Measurements from ENCODE around the gene SLC35B2.
"Not testable (repeated sequence)": the region's sequence is repeated elsewhere in the genome, so short reads cannot be mapped to it uniquely, and the experiment has no call there.

The SLC35B2 gene

DNA sequence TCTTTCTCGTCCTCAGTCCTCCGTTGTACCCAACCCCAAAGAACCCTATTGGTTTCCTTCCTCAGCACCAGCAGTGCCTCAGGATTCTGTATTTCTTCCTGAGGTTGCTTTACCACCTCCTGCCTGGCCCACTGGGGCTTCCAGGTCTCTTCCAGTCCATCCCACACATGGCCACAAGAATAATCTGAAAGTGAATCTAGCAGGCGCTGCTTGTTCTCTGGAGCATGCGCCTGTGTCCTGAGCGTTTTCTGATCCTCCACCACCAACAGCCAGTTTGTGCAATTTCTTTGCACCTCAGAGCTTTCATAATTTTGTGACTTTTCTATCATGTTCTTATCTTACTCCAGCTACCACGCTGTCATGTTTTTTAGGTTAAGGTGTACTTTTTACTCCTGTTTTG is 22.1 kb downstream of the SLC35B2 start:
- Histone ChIP-seq H3K27ac (ENCODE audit: insufficient read depth in 1 of 2, low read depth in 1 of 2, low read length in 2 of 2, poor library complexity in 1 of 2, severe bottlenecking in 2 of 2) (no peak overlapping the region), H3K4me1 (ENCODE audit: control extremely low read depth in 1 of 4, control insufficient read depth in 4 of 4, insufficient read depth in 4 of 4, low read length in 3 of 4) (peaks cover 0 to 42% (median 40%) of the 10 kb centered on the region in 4 experiments), H3K27me3 (replicated peaks in 2 of 5; ENCODE audit: control insufficient read depth in 4 of 5, insufficient read depth in 5 of 5, low read length in 4 of 5) (no peaks in the 10 kb centered on the region), H3K4me3 (ENCODE audit: control insufficient read depth in 1 of 7, extremely low read depth in 1 of 7, insufficient read depth in 4 of 7, low read depth in 2 of 7, low read length in 6 of 7) (no peak overlapping the region), H3K9me3 (ENCODE audit: control extremely low read depth in 1 of 5, control insufficient read depth in 4 of 5, insufficient read depth in 2 of 5, low read depth in 1 of 5, low read length in 4 of 5) (no peaks in the 10 kb centered on the region), H3K36me3 (ENCODE audit: control insufficient read depth in 4 of 4, insufficient read depth in 4 of 4, low read length in 3 of 4) (peaks cover 2 to 42% (median 13%) of the 10 kb centered on the region in 4 experiments)
- POLR2A ChIA-PET, result no interaction called here
- no peak for DNase-seq
- WGBS (ENCODE audit: insufficient coverage), result 94% methylated on average over 5 of the region's 6 CpGs
- CTCF ChIA-PET, result interaction anchor here (1.0 to 6.3 kb wide), 22 partner anchors 10 to 137 kb away, joined by 3 to 96 read pairs (median 6); partner anchors contain the start of genes HSP90AB1, MYMX and SLC29A1

DNA sequence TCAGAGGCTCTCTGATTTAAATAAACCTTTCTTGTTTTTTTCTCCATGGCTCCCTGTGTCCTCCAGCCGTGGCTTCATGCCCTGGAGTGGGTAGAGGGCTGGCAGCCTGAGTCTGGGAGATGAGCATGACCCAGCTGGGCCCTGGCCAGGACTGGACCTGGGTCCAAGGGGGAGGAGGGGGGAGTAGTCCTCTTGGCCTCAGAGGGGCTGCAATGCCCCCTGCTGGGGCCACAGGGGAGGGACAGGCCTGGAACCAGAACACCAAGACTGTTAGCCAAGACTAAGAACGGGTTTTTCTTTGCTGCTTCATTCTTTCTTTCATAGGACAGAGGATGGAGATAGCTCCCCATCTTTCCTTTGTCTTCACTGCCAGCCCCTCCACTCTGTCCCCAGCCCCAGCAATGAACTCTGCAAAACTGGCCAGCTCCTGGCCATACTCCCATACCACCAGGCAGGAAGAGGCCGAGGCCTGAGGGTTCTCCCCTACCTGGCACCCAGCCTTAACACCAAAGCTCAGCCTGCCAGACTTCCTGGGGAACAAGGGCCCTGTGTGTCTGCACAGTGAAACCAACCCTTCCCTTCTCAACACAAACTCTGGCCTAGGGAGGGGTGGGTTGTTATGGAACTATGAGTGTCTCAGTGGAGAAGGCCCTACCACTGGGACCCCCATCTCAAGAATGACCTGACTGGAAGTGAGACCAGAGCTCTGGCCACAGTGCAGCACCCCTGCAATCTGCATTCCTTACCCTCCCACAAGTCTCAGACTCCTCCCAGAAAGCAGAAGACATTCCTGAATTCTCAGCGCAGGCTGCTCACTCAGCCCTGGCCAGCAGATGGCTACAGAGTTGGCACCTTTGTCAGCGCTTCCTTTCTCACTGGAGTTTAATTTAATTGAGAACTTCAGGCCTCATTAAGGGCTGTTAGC is 23.0 kb downstream of the SLC35B2 start:
- 61% methylated on average over 4 of the region's 5 CpGs for WGBS (ENCODE audit: insufficient coverage)
- Histone ChIP-seq H3K4me1 (ENCODE audit: control extremely low read depth in 1 of 4, control insufficient read depth in 4 of 4, insufficient read depth in 4 of 4, low read length in 3 of 4) (peaks cover 0 to 42% (median 40%) of the 10 kb centered on the region in 4 experiments), H3K27ac (ENCODE audit: insufficient read depth in 1 of 2, low read depth in 1 of 2, low read length in 2 of 2, poor library complexity in 1 of 2, severe bottlenecking in 2 of 2) (no peak overlapping the region), H3K9me3 (ENCODE audit: control extremely low read depth in 1 of 5, control insufficient read depth in 4 of 5, insufficient read depth in 2 of 5, low read depth in 1 of 5, low read length in 4 of 5) (no peaks in the 10 kb centered on the region), H3K4me3 (ENCODE audit: control insufficient read depth in 1 of 7, extremely low read depth in 1 of 7, insufficient read depth in 4 of 7, low read depth in 2 of 7, low read length in 6 of 7) (no peak overlapping the region), H3K27me3 (replicated peaks in 2 of 5; ENCODE audit: control insufficient read depth in 4 of 5, insufficient read depth in 5 of 5, low read length in 4 of 5) (no peaks in the 10 kb centered on the region), H3K36me3 (ENCODE audit: control insufficient read depth in 4 of 4, insufficient read depth in 4 of 4, low read length in 3 of 4) (peaks cover 2 to 51% (median 20%) of the 10 kb centered on the region in 4 experiments)
- ChIA-PET CTCF (interaction anchor here (0.8 to 6.3 kb wide), 29 partner anchors 10 to 143 kb away, joined by 3 to 96 read pairs (median 4); partner anchors contain the start of genes HSP90AB1, MYMX and SLC29A1), POLR2A (interaction anchor here (0.7 to 1.7 kb wide), 4 partner anchors 10 to 30 kb away, joined by 3 to 5 read pairs (median 4); no protein-coding TSS in a partner anchor)
- peak; percentile 50 to 63 (median 62) for DNase-seq

DNA sequence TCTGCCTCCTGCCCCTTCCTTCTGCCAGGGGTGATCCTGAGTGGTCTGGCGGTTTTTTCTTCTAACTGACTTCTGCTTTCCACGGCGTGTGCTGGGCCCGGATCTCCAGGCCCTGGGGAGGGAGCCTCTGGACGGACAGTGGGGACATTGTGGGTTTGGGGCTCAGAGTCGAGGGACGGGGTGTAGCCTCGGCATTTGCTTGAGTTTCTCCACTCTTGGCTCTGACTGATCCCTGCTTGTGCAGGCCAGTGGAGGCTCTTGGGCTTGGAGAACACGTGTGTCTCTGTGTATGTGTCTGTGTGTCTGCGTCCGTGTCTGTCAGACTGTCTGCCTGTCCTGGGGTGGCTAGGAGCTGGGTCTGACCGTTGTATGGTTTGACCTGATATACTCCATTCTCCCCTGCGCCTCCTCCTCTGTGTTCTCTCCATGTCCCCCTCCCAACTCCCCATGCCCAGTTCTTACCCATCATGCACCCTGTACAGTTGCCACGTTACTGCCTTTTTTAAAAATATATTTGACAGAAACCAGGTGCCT is 23.7 kb downstream of the SLC35B2 start:
- no peak overlapping the region for H3K4me3 ChIP-seq (ENCODE audit: control insufficient read depth in 1 of 7, extremely low read depth in 1 of 7, insufficient read depth in 4 of 7, low read depth in 2 of 7, low read length in 6 of 7)
- H3K27me3 ChIP-seq (replicated peaks in 2 of 5; ENCODE audit: control insufficient read depth in 4 of 5, insufficient read depth in 5 of 5, low read length in 4 of 5), result no peaks in the 10 kb centered on the region
- H3K27ac ChIP-seq (ENCODE audit: insufficient read depth in 1 of 2, low read depth in 1 of 2, low read length in 2 of 2, poor library complexity in 1 of 2, severe bottlenecking in 2 of 2), result no peak overlapping the region
- H3K9me3 ChIP-seq (ENCODE audit: control extremely low read depth in 1 of 5, control insufficient read depth in 4 of 5, insufficient read depth in 2 of 5, low read depth in 1 of 5, low read length in 4 of 5), result no peaks in the 10 kb centered on the region
- DNase-seq, result no peak
- ChIA-PET POLR2A (interaction anchor here (0.7 to 1.7 kb wide), 4 partner anchors 9 to 31 kb away, joined by 3 to 5 read pairs (median 4); no protein-coding TSS in a partner anchor), CTCF (interaction anchor here (0.7 to 6.3 kb wide), 26 partner anchors 10 to 142 kb away, joined by 3 to 96 read pairs (median 4); partner anchors contain the start of genes HSP90AB1, MYMX and SLC29A1)
- H3K4me1 ChIP-seq (ENCODE audit: control extremely low read depth in 1 of 4, control insufficient read depth in 4 of 4, insufficient read depth in 4 of 4, low read length in 3 of 4), result peaks cover 0 to 42% (median 40%) of the 10 kb centered on the region in 4 experiments
- peaks cover 2 to 58% (median 25%) of the 10 kb centered on the region in 4 experiments for H3K36me3 ChIP-seq (ENCODE audit: control insufficient read depth in 4 of 4, insufficient read depth in 4 of 4, low read length in 3 of 4)
- 42% methylated on average over 10 of the region's 14 CpGs for WGBS (ENCODE audit: insufficient coverage)

DNA sequence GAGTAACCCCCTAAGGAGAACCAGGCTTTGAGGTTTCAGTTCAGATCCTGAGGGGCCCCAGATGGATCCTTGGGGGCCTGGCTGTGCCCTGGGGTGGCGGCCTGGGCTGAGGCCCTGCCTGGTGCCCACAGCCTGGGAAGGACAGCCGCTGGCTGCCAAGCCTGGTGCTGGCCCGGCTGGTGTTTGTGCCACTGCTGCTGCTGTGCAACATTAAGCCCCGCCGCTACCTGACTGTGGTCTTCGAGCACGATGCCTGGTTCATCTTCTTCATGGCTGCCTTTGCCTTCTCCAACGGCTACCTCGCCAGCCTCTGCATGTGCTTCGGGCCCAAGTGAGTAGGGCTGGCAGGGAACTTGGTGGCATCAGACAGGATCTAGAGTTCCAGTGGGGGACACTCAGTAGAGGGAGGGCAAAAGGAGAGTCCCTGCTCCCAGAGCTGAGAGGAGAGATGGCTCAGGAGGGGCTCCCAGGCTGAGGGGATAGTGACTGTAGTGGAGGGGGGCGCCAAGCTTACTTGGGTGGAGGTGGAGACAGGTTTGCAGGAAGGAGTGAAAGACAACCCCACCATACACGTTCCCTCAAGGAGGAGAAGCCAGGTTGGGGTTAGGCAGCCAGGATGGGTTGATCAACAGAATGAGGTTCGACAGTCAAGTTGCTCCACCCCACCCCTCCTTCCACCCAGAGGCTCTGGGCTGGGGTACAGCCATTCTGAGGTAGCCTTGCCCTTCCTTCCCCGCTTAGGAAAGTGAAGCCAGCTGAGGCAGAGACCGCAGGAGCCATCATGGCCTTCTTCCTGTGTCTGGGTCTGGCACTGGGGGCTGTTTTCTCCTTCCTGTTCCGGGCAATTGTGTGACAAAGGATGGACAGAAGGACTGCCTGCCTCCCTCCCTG is 24.4 kb downstream of the SLC35B2 start:
- CTCF ChIA-PET, result interaction anchor here (0.7 to 6.3 kb wide), 14 partner anchors 9 to 134 kb away, joined by 3 to 96 read pairs (median 4); partner anchors contain the start of gene SLC29A1

DNA sequence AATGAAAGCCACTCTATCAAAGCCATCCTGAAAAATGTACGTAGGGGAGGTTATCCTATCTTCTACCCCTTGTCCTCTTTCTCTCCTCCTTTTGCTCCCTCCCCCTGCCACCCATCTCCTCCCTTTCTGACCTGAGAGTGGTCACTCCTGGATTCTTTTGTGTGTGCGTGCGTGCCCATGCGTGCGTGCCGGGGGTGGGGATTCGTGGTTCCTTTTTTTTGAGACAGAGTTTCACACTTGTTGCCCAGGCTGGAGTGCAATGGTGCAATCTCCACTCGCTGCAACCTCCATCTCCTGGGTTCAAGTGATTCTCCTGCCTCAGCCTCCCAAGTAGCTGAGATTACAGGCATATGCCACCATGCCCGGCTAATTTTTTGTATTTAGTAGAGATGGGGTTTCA is 25.9 kb downstream of the SLC35B2 start:
- WGBS (ENCODE audit: insufficient coverage), result 94% methylated on average over 7 of the region's 9 CpGs
- H3K27me3 ChIP-seq (replicated peaks in 2 of 5; ENCODE audit: control insufficient read depth in 4 of 5, insufficient read depth in 5 of 5, low read length in 4 of 5); DNase-seq; POLR2A ChIA-PET; H3K27ac ChIP-seq (ENCODE audit: insufficient read depth in 1 of 2, low read depth in 1 of 2, low read length in 2 of 2, poor library complexity in 1 of 2, severe bottlenecking in 2 of 2); CTCF ChIA-PET; H3K4me3 ChIP-seq (ENCODE audit: control insufficient read depth in 1 of 7, extremely low read depth in 1 of 7, insufficient read depth in 4 of 7, low read depth in 2 of 7, low read length in 6 of 7); H3K9me3 ChIP-seq (ENCODE audit: control extremely low read depth in 1 of 5, control insufficient read depth in 4 of 5, insufficient read depth in 2 of 5, low read depth in 1 of 5, low read length in 4 of 5): not testable (repeated sequence)
- H3K36me3 ChIP-seq (ENCODE audit: control insufficient read depth in 4 of 4, insufficient read depth in 4 of 4, low read length in 3 of 4), result peaks cover 2 to 75% (median 25%) of the 10 kb centered on the region in 4 experiments
- peaks cover 0 to 44% (median 29%) of the 10 kb centered on the region in 4 experiments for H3K4me1 ChIP-seq (ENCODE audit: control extremely low read depth in 1 of 4, control insufficient read depth in 4 of 4, insufficient read depth in 4 of 4, low read length in 3 of 4)

More for the DNA sequence above, 24.4 kb downstream of the SLC35B2 start:
- Histone ChIP-seq H3K27me3 (replicated peaks in 2 of 5; ENCODE audit: control insufficient read depth in 4 of 5, insufficient read depth in 5 of 5, low read length in 4 of 5) (no peaks in the 10 kb centered on the region), H3K4me3 (ENCODE audit: control insufficient read depth in 1 of 7, extremely low read depth in 1 of 7, insufficient read depth in 4 of 7, low read depth in 2 of 7, low read length in 6 of 7) (no peak overlapping the region), H3K9me3 (ENCODE audit: control extremely low read depth in 1 of 5, control insufficient read depth in 4 of 5, insufficient read depth in 2 of 5, low read depth in 1 of 5, low read length in 4 of 5) (no peaks in the 10 kb centered on the region), H3K4me1 (ENCODE audit: control extremely low read depth in 1 of 4, control insufficient read depth in 4 of 4, insufficient read depth in 4 of 4, low read length in 3 of 4) (peaks cover 0 to 40% (median 38%) of the 10 kb centered on the region in 4 experiments), H3K27ac (ENCODE audit: insufficient read depth in 1 of 2, low read depth in 1 of 2, low read length in 2 of 2, poor library complexity in 1 of 2, severe bottlenecking in 2 of 2) (no peak overlapping the region), H3K36me3 (ENCODE audit: control insufficient read depth in 4 of 4, insufficient read depth in 4 of 4, low read length in 3 of 4) (peaks cover 2 to 65% (median 25%) of the 10 kb centered on the region in 4 experiments)
- 80% methylated on average over 14 of the region's 16 CpGs for WGBS (ENCODE audit: insufficient coverage)
- DNase-seq, result peak in 2 of 3 donors; percentile 57 to 67
- POLR2A ChIA-PET, result interaction anchor here (0.7 to 1.7 kb wide), 3 partner anchors 9 to 152 kb away, joined by 3 to 4 read pairs (median 4); no protein-coding TSS in a partner anchor

DNA sequence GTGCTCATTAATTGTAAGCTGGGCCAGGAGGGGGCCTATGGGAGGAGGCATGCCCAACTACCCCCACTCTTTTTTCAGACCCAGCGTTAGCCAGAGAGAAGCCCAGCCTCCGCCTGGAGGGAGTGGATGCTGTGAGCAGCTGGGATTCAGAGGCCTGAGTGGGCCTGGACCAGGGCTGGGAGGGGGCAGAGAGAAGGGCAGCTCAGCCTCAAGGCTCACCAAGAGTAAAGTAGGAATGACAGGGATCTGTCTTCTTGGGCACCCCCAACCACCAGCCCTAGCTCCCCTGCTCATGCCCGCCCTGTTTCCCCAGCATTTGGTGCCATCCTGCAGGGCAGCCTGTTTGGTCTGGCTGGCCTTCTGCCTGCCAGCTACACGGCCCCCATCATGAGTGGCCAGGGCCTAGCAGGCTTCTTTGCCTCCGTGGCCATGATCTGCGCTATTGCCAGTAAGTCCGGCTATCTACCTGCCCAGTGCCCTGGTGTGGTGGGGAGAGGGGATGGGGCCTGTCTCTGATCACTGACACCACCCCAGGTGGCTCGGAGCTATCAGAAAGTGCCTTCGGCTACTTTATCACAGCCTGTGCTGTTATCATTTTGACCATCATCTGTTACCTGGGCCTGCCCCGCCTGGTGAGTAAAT is 27.2 kb downstream of the SLC35B2 start:
- no peak for DNase-seq
- Histone ChIP-seq H3K4me3 (ENCODE audit: control insufficient read depth in 1 of 7, extremely low read depth in 1 of 7, insufficient read depth in 4 of 7, low read depth in 2 of 7, low read length in 6 of 7) (no peak overlapping the region), H3K27ac (ENCODE audit: insufficient read depth in 1 of 2, low read depth in 1 of 2, low read length in 2 of 2, poor library complexity in 1 of 2, severe bottlenecking in 2 of 2) (no peak overlapping the region), H3K36me3 (ENCODE audit: control insufficient read depth in 4 of 4, insufficient read depth in 4 of 4, low read length in 3 of 4) (peaks cover 2 to 68% (median 25%) of the 10 kb centered on the region in 4 experiments), H3K27me3 (replicated peaks in 2 of 5; ENCODE audit: control insufficient read depth in 4 of 5, insufficient read depth in 5 of 5, low read length in 4 of 5) (no peaks in the 10 kb centered on the region), H3K9me3 (ENCODE audit: control extremely low read depth in 1 of 5, control insufficient read depth in 4 of 5, insufficient read depth in 2 of 5, low read depth in 1 of 5, low read length in 4 of 5) (no peaks in the 10 kb centered on the region), H3K4me1 (ENCODE audit: control extremely low read depth in 1 of 4, control insufficient read depth in 4 of 4, insufficient read depth in 4 of 4, low read length in 3 of 4) (peaks cover 0 to 57% (median 38%) of the 10 kb centered on the region in 4 experiments)
- ChIA-PET CTCF (interaction anchor here (0.7 to 1.7 kb wide), 8 partner anchors 8 to 131 kb away, joined by 3 to 7 read pairs (median 3); no protein-coding TSS in a partner anchor), POLR2A (interaction anchor here (0.7 to 0.8 kb wide), 2 partner anchors 17 to 54 kb away, joined by 3 to 4 read pairs; partner anchors contain the start of gene HSP90AB1)
- 97% methylated on average over 6 of the region's 10 CpGs for WGBS (ENCODE audit: insufficient coverage)

Measured in common myeloid progenitor, CD34-positive (primary cell).